ENCODE results near the gene FGR.

DNA sequence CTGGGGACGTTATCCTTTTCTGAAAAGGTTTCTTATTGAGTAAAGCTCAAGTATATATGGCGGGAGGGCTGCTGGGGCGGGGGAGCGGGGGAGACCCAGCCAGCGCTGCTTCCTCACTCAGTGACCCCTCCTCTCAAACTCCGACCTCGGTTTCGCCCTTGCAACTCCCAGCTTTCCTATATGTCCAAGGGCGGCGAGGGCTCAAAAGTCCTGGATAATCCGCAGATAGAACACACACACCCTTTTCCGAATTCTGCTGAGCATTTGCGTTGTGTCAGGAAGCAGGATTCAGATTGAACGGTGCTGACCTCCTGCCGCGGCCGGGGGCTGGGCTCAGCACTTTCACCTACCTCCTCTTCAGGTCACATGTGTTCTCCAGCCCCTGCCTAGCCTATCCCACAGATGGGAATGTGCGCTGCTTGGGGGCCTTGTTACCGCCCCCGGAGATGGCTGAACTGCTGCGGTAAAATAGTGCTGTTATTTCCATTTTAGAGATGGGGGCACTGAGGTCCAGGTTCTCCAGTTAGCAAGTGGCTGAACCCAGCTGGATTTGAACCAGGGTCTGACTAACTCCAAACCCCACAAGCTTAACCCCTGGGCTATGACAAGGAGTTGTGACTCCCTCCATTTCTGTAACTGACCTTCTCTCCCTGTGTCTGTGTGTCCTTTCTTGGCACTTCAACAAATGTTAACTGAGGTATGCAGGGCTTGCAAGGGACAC is 30.2 kb downstream of the FGR start:
- no peak for TF ChIP-seq EZH2 (IDR thresholded peaks at IDR 0.05; ENCODE audit: insufficient read depth, low read length)
- TF ChIP-seq, protein P1, sequence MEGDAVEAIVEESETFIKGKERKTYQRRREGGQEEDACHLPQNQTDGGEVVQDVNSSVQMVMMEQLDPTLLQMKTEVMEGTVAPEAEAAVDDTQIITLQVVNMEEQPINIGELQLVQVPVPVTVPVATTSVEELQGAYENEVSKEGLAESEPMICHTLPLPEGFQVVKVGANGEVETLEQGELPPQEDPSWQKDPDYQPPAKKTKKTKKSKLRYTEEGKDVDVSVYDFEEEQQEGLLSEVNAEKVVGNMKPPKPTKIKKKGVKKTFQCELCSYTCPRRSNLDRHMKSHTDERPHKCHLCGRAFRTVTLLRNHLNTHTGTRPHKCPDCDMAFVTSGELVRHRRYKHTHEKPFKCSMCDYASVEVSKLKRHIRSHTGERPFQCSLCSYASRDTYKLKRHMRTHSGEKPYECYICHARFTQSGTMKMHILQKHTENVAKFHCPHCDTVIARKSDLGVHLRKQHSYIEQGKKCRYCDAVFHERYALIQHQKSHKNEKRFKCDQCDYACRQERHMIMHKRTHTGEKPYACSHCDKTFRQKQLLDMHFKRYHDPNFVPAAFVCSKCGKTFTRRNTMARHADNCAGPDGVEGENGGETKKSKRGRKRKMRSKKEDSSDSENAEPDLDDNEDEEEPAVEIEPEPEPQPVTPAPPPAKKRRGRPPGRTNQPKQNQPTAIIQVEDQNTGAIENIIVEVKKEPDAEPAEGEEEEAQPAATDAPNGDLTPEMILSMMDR (IDR thresholded peaks at IDR 0.05; ENCODE audit: insufficient read depth, low read depth, low read length) = no peak

Measured in astrocyte (in vitro differentiated cells and primary cell).